ENCODE measurements around the gene KREMEN1.
"Not testable (repeated sequence)": the region's sequence is repeated elsewhere in the genome, so short reads cannot be mapped to it uniquely, and the experiment has no call there.

Gene KREMEN1

GRCh38 chr22:29079218-29079901 is 6.5 kb downstream of the KREMEN1 start:
- DNase-seq: no peak

GRCh38 chr22:29080106-29080975 is 7.5 kb downstream of the KREMEN1 start:
- no peak for DNase-seq

DNA sequence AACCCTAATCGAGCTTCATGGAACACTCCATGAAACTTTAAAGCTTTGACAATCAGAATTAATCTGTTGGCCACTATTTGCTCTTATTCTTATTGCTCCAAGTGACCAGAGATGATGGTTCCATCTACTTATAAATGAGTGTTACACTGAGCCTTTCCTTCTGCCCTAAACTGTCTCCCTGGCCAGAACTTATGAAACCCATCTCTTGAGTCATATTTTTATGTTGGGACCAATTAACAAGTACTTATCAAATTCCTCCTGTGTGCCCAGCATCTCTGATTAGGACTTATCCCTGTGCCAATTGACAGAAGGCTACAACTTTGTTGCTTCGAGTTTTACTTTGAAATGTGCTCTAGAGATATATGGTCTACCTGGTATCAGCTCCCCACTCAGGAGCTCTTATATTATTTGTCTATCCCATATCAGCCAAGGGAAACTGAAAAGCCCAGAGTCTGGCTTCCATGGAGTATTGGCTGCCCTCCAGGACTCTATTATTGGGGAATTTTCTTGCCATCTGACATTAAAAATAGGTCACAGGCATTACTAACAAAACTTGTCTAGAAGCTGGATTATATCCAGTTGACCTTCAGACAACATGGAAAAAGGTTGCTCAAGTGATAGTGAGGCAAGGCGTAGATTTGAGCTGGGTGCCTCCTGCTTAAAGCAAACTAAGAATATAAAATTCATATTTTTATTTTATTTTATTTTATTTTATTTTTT is 8.8 kb downstream of the KREMEN1 start:
- DNase-seq: no peak

GRCh38 chr22:29082826-29083545 is 10.2 kb downstream of the KREMEN1 start:
- DNase-seq: no peak

DNA sequence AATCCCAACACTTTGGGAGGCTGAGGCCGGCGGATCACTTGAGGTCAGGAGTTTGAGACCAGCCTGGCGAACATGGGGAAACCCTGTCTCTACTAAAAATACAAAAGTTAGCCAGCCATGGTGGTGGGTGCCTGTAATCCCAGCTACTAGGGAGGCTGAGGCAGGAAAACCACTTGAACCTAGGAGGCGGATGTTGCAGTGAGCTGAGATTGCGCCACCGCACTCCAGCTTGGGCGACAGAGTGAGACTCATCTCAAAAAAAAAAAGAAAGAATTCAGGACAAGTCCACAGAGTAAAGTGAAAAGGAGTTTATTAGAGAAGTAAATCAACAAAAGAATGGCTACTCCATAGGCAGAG is 10.7 kb downstream of the KREMEN1 start:
- not testable (repeated sequence) for DNase-seq

- no peak for DNase-seq
Measured at GRCh38 chr22:29083933-29084591, 11.2 kb downstream of the KREMEN1 start.

DNA sequence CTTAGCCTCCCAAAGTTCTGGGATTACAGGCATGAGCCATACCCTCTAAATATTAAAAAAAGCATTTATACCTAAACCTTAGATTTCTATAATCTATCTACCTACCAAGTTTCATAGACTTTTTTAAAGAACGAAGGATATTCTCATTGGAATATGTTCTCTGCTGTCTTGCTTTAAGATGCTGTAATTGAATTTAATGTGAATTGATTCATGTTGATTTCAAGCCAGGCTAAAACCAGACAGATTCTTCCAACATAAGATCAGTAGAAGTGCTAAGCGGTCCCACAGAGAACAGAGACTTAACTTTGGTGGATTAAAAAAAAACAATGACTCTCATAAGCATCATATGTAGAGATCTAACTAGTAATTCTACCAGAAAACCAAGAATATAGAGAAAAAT is 14.2 kb downstream of the KREMEN1 start:
- DNase-seq: no peak

DNA sequence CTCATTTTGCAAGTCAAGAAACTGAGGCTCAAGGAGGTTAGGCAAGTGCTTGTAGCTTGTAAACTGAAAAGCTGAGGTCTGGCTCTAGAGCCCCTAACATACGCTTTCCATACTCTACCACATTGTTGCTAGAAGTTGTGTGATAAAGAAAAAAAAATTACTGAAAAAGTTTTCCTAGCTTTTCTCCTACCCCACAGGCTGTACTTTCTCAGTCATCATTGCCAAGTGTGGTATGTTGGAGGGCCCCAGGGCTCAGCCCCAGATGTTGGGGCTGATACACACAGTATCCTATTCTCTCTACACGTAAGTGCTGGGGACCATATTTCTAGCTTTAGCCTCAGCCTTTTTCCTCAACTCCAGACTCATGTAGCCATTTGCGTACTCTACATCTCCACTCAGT is 16.0 kb downstream of the KREMEN1 start:
- DNase-seq: no peak

DNA sequence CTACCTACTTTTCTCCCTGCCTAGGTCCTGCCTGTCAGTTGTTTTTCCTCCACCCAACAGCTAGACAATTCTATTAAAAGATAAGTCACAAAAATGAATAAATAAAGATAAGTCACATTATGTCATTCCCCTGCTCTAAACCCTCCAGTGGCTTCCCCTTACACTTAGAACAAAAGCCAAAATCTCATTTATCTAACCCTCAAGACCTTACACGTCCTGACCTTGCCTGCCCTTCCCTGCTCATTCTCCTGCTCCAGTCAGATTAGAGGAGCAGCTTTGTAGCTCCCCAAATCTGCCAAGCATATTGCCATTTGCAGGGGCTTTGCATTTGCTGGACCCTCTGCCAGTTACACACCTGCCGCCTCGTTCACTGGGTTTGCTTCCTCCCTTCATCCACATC is 16.7 kb downstream of the KREMEN1 start:
- no peak for DNase-seq

GRCh38 chr22:29090039-29090438 is 17.2 kb downstream of the KREMEN1 start:
- DNase-seq: no peak

GRCh38 chr22:29092243-29092642 is 19.4 kb downstream of the KREMEN1 start:
- no peak for DNase-seq

GRCh38 chr22:29093030-29093429 is 20.2 kb downstream of the KREMEN1 start:
- DNase-seq: no peak

GRCh38 chr22:29093501-29094300 is 20.9 kb downstream of the KREMEN1 start:
- no peak for DNase-seq

- no peak for DNase-seq
Measured at GRCh38 chr22:29095459-29095858, 22.6 kb downstream of the KREMEN1 start.

DNA sequence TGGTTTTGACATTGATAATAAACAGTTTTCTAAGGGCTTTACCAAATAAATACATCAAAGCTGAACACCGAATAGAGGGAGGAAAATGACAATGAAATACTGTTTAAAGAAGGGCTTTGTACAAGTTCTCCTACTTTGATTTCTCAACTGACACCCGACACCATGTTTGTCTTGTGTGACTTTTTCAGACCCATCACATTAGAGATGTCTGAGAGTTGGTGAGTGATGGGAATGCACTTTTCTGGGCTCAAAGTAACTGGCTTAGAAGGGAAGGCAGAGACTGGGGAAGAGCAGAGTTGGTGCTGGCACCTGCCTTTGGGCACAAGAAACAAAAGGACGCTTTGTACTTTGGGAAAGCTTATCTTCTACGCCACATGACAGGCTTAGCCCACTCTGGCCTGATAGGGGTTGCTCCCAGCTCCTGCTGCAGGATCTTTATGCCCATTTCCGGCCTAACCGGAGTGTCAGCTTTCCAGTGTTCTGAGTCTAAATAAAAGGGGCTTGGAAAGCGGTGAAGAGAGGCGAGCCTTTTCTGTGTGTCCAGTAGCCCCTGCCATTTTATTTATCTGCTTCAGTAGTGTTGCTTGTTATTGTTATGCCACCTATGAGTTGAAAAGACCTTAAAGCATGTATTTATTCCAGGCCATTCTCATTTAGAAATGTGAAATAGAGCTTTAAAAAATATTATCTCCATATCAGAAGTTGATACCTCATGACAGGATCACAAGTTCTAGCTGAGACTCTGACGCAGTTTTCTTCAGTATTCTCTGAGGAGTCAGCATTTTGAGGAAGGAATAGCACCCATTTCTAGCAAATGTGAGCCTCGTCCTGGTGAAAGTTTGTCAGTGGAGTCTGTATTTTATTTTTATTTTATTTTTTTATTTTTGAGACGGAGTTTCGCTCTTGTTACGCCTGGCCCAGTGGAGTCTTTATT is 24.2 kb downstream of the KREMEN1 start:
- no peak for DNase-seq

GRCh38 chr22:29098296-29098695 is 25.5 kb downstream of the KREMEN1 start:
- no peak for DNase-seq

DNA sequence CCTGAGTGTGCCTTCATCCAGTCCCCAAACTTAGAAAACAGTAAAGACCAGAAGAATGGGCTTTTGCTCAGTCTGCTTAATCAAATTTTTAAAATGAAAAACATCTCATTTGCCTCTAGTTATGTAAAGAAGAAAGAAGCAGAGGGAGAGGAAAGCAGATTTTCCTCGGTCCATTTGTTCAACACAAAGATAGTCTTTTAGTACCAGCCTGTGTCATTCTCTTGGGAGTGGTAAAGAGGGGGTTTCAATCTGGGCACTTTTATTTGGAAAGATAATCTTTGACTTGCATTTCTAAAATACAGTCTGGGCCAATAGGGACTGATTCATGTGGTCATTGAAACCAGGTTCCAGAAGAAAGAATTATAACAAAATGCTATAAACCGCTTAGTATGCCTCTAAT is 29.5 kb downstream of the KREMEN1 start:
- no peak for DNase-seq

- no peak for DNase-seq
Measured at GRCh38 chr22:29103121-29103520, 30.3 kb downstream of the KREMEN1 start.

GRCh38 chr22:29105468-29105867 is 32.6 kb downstream of the KREMEN1 start:
- no peak for DNase-seq

GRCh38 chr22:29106839-29107238 is 34.0 kb downstream of the KREMEN1 start:
- no peak for DNase-seq

Measured in activated naive CD4-positive, alpha-beta T cell (primary cell).